A549 (cell line): ENCODE measurements around the gene ARHGAP30. TPM values are rescaled to one million over a fixed set of nuclear protein-coding genes. Genes with fewer than 3 reads are reported as not detected.
A peak's percentile ranks its signal among the peaks of the same experiment; 100 is the strongest.

Source experiments
- ATAC-seq, 2 experiments: fragments of 200-7000 bp in 1 of 2; fragments of >200 bp in 1 of 2; cut with Nextera tagmentation in 1 of 2; cut with Tn5 transposase in 1 of 2; 3 replicates each; pipeline versions ENCODE4 v1.8.0 to v1.9.1; 2018 to 2020; ENCODE audit warnings: mild to moderate bottlenecking in 1 of 2, moderate library complexity in 1 of 2
- CTCF ChIA-PET: fragments of 300-600 bp; sonication (Branson Sonifier 250); formaldehyde crosslinking; extraction: SDS; loops from one replicate; lab custom pipeline; 2021; ENCODE audit warnings: antibody characterized with exemption, inconsistent platforms; lab: Yijun Ruan, JAX
- POLR2A ChIA-PET: fragments of 350-600 bp; formaldehyde crosslinking; extraction: SDS; loops from one replicate; lab custom pipeline; 2021; ENCODE audit warnings: antibody characterized with exemption, inconsistent platforms; lab: Yijun Ruan, JAX
- DNase-seq, 2 experiments: peaks; one replicate each; pipeline versions ENCODE4 v3.0.0 to v3.0.0-alpha.2; 2011 to 2016; ENCODE audit warnings: low read depth in 1 of 2, low spot score in 1 of 2
- FAIRE-seq: peaks from 2 replicates; lab custom pipeline; 2011; peaks lifted over from hg19 to GRCh38; lab: Jason Lieb, UNC
- H3K27ac ChIP-seq, 2 experiments: fragments of >200 bp; sonication (Bioruptor Twin); formaldehyde crosslinking; 3 replicates each; pipeline ENCODE4 v1.5.1; 2016 to 2017
- H3K4me1 ChIP-seq: fragments of >200 bp; sonication (Bioruptor Twin); formaldehyde crosslinking; 3 replicates; pipeline ENCODE4 v1.6.1; 2016
- H3K4me2 ChIP-seq: fragments of >200 bp; sonication (Bioruptor Twin); formaldehyde crosslinking; 3 replicates; pipeline ENCODE4 v1.6.1; 2016
- H3K4me3 ChIP-seq: fragments of >200 bp; sonication (Bioruptor Twin); formaldehyde crosslinking; 3 replicates; pipeline ENCODE4 v1.5.1; 2016
- H3K9me3 ChIP-seq: fragments of >200 bp; sonication (Bioruptor Twin); formaldehyde crosslinking; 3 replicates; pipeline ENCODE4 v1.6.1; 2016
- HOXB13 ChIP-seq: fragments of 250-450 bp; sonication (Bioruptor Pico); IDR thresholded peaks from 2 replicates; pipeline ENCODE4 v1.5.0; 2020; ENCODE audit warnings: low read depth, mild to moderate bottlenecking, moderate library complexity
- RAD21 ChIP-seq, 2 experiments: fragments of >200 bp in 1 of 2; sonication (Bioruptor Twin) in 1 of 2; formaldehyde crosslinking in 1 of 2; IDR thresholded peaks in 1 of 2; conservative IDR thresholded peaks in 1 of 2; 2 replicates in 1 of 2; 3 replicates in 1 of 2; pipeline ENCODE4 v1.6.1; 2012 to 2018; ENCODE audit warnings: inconsistent platforms in 1 of 2
- SMC3 ChIP-seq: fragments of >200 bp; sonication (Bioruptor Twin); formaldehyde crosslinking; IDR thresholded peaks from 3 replicates; pipeline ENCODE4 v1.6.1; 2018; ENCODE audit warnings: inconsistent platforms
- WGBS: methylation state at CpG from one replicate; pipeline ENCODE4 v1.1.6; 2017; ENCODE audit errors: missing lambda C conversion rate; 5-methylcytosine and 5-hydroxymethylcytosine counted together
- polyA plus RNA-seq, 4 experiments: library from polyadenylated mRNA; depleted of rRNA in 3 of 4; stranded (reverse); fragments of >200 nt; fragmentation: RNase III in 1 of 4; extraction: RNeasy Plus Mini Kit Qiagen cat#74134 plus additional on column Dnase treatment in 1 of 4; gene quantifications; 2 replicates in 3 of 4; 3 replicates in 1 of 4; pipeline ENCODE4 v1.2.3, GENCODE V29; 2011 to 2017
- small RNA-seq, 6 experiments: library from RNA; depleted of rRNA; stranded (forward); fragments of <200 nt; gene quantifications; one replicate each; pipeline ENCODE3, GENCODE V24; 2012
- TF ChIP-seq, protein P1 (sequence below): fragments of >200 bp; sonication (Bioruptor Twin); formaldehyde crosslinking; IDR thresholded peaks from 3 replicates; pipeline ENCODE4 v1.5.1; 2016

Gene ARHGAP30
- polyA plus RNA-seq, 2 of the 4 experiments (the other 2 are of a cell fraction), result 0.06 to 0.13 TPM

DNA sequence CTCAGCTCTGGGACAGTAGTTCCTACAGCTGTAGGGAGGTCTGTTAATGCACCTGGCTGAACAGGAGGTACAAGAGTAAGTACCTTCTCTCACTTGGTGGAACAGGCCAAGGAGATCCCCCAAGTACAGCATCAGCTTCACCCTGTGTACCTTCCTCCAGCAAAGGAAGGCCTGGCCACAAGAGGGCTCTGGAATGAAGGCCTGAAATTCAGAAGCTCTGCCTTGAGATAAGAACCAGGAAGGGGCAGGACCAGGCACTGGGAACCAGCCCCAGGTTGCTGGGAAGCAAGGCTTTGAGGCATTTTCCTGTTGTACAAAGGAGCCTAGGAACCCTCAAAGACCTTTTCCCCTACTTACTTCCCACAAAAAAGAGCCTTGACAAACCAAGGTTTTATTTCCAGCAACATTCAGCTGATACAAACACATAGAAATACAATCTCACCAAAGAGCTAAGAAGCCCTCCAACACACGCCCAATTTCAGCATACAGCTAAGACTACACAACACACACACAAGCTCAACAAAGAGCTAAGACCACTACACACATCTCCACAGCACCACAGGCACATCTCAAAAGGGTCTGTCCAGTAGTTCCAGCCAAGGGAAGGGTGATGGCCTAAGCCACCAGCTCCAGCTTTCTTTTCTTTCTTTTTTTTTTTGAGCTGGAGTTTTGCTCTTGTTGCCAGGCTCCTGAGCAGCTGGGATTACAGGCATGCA is 72.2 kb downstream of the ARHGAP30 start:
- Histone ChIP-seq H3K4me1 (peaks cover 28% of the 10 kb centered on the region), H3K4me3 (no peak overlapping the region), H3K27ac (peak overlapping the region; percentile 28 to 77; a peak in 4 of 6 replicates), H3K9me3 (no peaks in the 10 kb centered on the region), H3K4me2 (no peak overlapping the region)
- FAIRE-seq (no peak), DNase-seq (peak; percentile 80 to 86), ATAC-seq (peak; percentile 88 to 92)
- peak; percentile 67 to 69 for TF ChIP-seq RAD21 (conservative IDR thresholded peaks at IDR 0.05 in 1 of 2, IDR thresholded peaks at IDR 0.05 in 1 of 2)
- TF ChIP-seq, protein P1, sequence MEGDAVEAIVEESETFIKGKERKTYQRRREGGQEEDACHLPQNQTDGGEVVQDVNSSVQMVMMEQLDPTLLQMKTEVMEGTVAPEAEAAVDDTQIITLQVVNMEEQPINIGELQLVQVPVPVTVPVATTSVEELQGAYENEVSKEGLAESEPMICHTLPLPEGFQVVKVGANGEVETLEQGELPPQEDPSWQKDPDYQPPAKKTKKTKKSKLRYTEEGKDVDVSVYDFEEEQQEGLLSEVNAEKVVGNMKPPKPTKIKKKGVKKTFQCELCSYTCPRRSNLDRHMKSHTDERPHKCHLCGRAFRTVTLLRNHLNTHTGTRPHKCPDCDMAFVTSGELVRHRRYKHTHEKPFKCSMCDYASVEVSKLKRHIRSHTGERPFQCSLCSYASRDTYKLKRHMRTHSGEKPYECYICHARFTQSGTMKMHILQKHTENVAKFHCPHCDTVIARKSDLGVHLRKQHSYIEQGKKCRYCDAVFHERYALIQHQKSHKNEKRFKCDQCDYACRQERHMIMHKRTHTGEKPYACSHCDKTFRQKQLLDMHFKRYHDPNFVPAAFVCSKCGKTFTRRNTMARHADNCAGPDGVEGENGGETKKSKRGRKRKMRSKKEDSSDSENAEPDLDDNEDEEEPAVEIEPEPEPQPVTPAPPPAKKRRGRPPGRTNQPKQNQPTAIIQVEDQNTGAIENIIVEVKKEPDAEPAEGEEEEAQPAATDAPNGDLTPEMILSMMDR, result peak; percentile 59
- TF ChIP-seq HOXB13, result no peak
- peak; percentile 78 for TF ChIP-seq SMC3
- ChIA-PET CTCF (interaction anchor here (0.6 to 11.1 kb wide), 30 partner anchors 8 to 195 kb away, joined by 3 to 176 read pairs (median 4); partner anchors contain the start of genes F11R, KLHDC9, TSTD1 and USF1), POLR2A (interaction anchor here (0.5 to 2.7 kb wide), 6 partner anchors 16 to 135 kb away, joined by 4 to 16 read pairs (median 8); partner anchors contain the start of genes DEDD, F11R and USF1)
- WGBS, result 94% methylated on average over 1 of the region's 1 CpG

Small RNA genes within 50 kb of the gene (small RNA-seq; reads per million reads assigned to genes)
- gene AL591806.2, result 0 reads per million in 6 experiments

Other genes starting within 250 kb of the ARHGAP30 start
- gene CD244, start 207.0 kb downstream of the ARHGAP30 start, polyA plus RNA-seq (2011; rRNA removed), result 0.03 and 0.08 TPM in 2 replicates
- not detected in 3 replicates for gene CD244, start 207.0 kb downstream of the ARHGAP30 start, polyA plus RNA-seq (2017; fragmentation: RNase III; extraction: RNeasy Plus Mini Kit Qiagen cat#74134 plus additional on column Dnase treatment)
- not detected in 2 replicates for gene ITLN1, start 184.7 kb downstream of the ARHGAP30 start, polyA plus RNA-seq (2011; rRNA removed)
- not detected in 3 replicates for gene ITLN1, start 184.7 kb downstream of the ARHGAP30 start, polyA plus RNA-seq (2017; fragmentation: RNase III; extraction: RNeasy Plus Mini Kit Qiagen cat#74134 plus additional on column Dnase treatment)
- 0.13 and 0.30 TPM in 2 replicates for gene ITLN2, start 115.1 kb downstream of the ARHGAP30 start, polyA plus RNA-seq (2011; rRNA removed)
- 0.22 TPM in 1 of 3 replicates, not detected in the others for gene ITLN2, start 115.1 kb downstream of the ARHGAP30 start, polyA plus RNA-seq (2017; fragmentation: RNase III; extraction: RNeasy Plus Mini Kit Qiagen cat#74134 plus additional on column Dnase treatment)
- gene F11R, start 48.7 kb downstream of the ARHGAP30 start, polyA plus RNA-seq (2011; rRNA removed), result 62.0 and 71.0 TPM in 2 replicates
- gene F11R, start 48.7 kb downstream of the ARHGAP30 start, polyA plus RNA-seq (2017; fragmentation: RNase III; extraction: RNeasy Plus Mini Kit Qiagen cat#74134 plus additional on column Dnase treatment), result 28.3 to 30.3 TPM (median 29.7 TPM) in 3 replicates
- gene TSTD1, start 30.9 kb downstream of the ARHGAP30 start, polyA plus RNA-seq (2011; rRNA removed), result not detected in 2 replicates
- 0.17 to 0.21 TPM (median 0.20 TPM) in 3 replicates for gene TSTD1, start 30.9 kb downstream of the ARHGAP30 start, polyA plus RNA-seq (2017; fragmentation: RNase III; extraction: RNeasy Plus Mini Kit Qiagen cat#74134 plus additional on column Dnase treatment)
- gene USF1, start 23.9 kb downstream of the ARHGAP30 start, polyA plus RNA-seq (2011; rRNA removed), result 35.5 and 43.5 TPM in 2 replicates
- gene USF1, start 23.9 kb downstream of the ARHGAP30 start, polyA plus RNA-seq (2017; fragmentation: RNase III; extraction: RNeasy Plus Mini Kit Qiagen cat#74134 plus additional on column Dnase treatment), result 49.2 to 60.5 TPM (median 57.4 TPM) in 3 replicates
- 3.1 and 4.3 TPM in 2 replicates for gene NECTIN4, start 19.7 kb upstream of the ARHGAP30 start, polyA plus RNA-seq (2011; rRNA removed)
- gene NECTIN4, start 19.7 kb upstream of the ARHGAP30 start, polyA plus RNA-seq (2017; fragmentation: RNase III; extraction: RNeasy Plus Mini Kit Qiagen cat#74134 plus additional on column Dnase treatment), result 1.3 to 1.8 TPM (median 1.5 TPM) in 3 replicates
- 3.6 and 4.6 TPM in 2 replicates for gene KLHDC9, start 28.5 kb upstream of the ARHGAP30 start, polyA plus RNA-seq (2011; rRNA removed)
- gene KLHDC9, start 28.5 kb upstream of the ARHGAP30 start, polyA plus RNA-seq (2017; fragmentation: RNase III; extraction: RNeasy Plus Mini Kit Qiagen cat#74134 plus additional on column Dnase treatment), result 0.93 to 2.0 TPM (median 1.2 TPM) in 3 replicates
- 106 and 187 TPM in 2 replicates for gene PFDN2, start 48.1 kb upstream of the ARHGAP30 start, polyA plus RNA-seq (2011; rRNA removed)
- 179 to 203 TPM (median 187 TPM) in 3 replicates for gene PFDN2, start 48.1 kb upstream of the ARHGAP30 start, polyA plus RNA-seq (2017; fragmentation: RNase III; extraction: RNeasy Plus Mini Kit Qiagen cat#74134 plus additional on column Dnase treatment)
- 29.9 and 38.6 TPM in 2 replicates for gene NIT1, start 48.2 kb upstream of the ARHGAP30 start, polyA plus RNA-seq (2011; rRNA removed)
- 44.5 to 49.4 TPM (median 45.8 TPM) in 3 replicates for gene NIT1, start 48.2 kb upstream of the ARHGAP30 start, polyA plus RNA-seq (2017; fragmentation: RNase III; extraction: RNeasy Plus Mini Kit Qiagen cat#74134 plus additional on column Dnase treatment)
- 35.9 and 38.4 TPM in 2 replicates for gene DEDD, start 62.8 kb upstream of the ARHGAP30 start, polyA plus RNA-seq (2011; rRNA removed)
- 20.5 to 25.9 TPM (median 25.3 TPM) in 3 replicates for gene DEDD, start 62.8 kb upstream of the ARHGAP30 start, polyA plus RNA-seq (2017; fragmentation: RNase III; extraction: RNeasy Plus Mini Kit Qiagen cat#74134 plus additional on column Dnase treatment)
- 110 and 115 TPM in 2 replicates for gene UFC1, start 84.1 kb upstream of the ARHGAP30 start, polyA plus RNA-seq (2011; rRNA removed)
- gene UFC1, start 84.1 kb upstream of the ARHGAP30 start, polyA plus RNA-seq (2017; fragmentation: RNase III; extraction: RNeasy Plus Mini Kit Qiagen cat#74134 plus additional on column Dnase treatment), result 149 to 153 TPM (median 150 TPM) in 3 replicates
- 22.6 and 26.3 TPM in 2 replicates for gene USP21, start 89.6 kb upstream of the ARHGAP30 start, polyA plus RNA-seq (2011; rRNA removed)
- gene USP21, start 89.6 kb upstream of the ARHGAP30 start, polyA plus RNA-seq (2017; fragmentation: RNase III; extraction: RNeasy Plus Mini Kit Qiagen cat#74134 plus additional on column Dnase treatment), result 21.8 to 23.8 TPM (median 23.6 TPM) in 3 replicates
- gene PPOX, start 96.5 kb upstream of the ARHGAP30 start, polyA plus RNA-seq (2011; rRNA removed), result 13.8 and 16.4 TPM in 2 replicates
- 13.5 to 16.1 TPM (median 14.1 TPM) in 3 replicates for gene PPOX, start 96.5 kb upstream of the ARHGAP30 start, polyA plus RNA-seq (2017; fragmentation: RNase III; extraction: RNeasy Plus Mini Kit Qiagen cat#74134 plus additional on column Dnase treatment)
- 25.3 and 31.4 TPM in 2 replicates for gene B4GALT3, start 107.6 kb upstream of the ARHGAP30 start, polyA plus RNA-seq (2011; rRNA removed)
- 23.3 to 26.7 TPM (median 25.5 TPM) in 3 replicates for gene B4GALT3, start 107.6 kb upstream of the ARHGAP30 start, polyA plus RNA-seq (2017; fragmentation: RNase III; extraction: RNeasy Plus Mini Kit Qiagen cat#74134 plus additional on column Dnase treatment)
- not detected in 2 replicates for gene ADAMTS4, start 129.2 kb upstream of the ARHGAP30 start, polyA plus RNA-seq (2011; rRNA removed)
- 0.01 TPM in 1 of 3 replicates, not detected in the others for gene ADAMTS4, start 129.2 kb upstream of the ARHGAP30 start, polyA plus RNA-seq (2017; fragmentation: RNase III; extraction: RNeasy Plus Mini Kit Qiagen cat#74134 plus additional on column Dnase treatment)
- gene NDUFS2, start 132.5 kb upstream of the ARHGAP30 start, polyA plus RNA-seq (2011; rRNA removed), result 125 and 144 TPM in 2 replicates
- 142 to 145 TPM (median 142 TPM) in 3 replicates for gene NDUFS2, start 132.5 kb upstream of the ARHGAP30 start, polyA plus RNA-seq (2017; fragmentation: RNase III; extraction: RNeasy Plus Mini Kit Qiagen cat#74134 plus additional on column Dnase treatment)
- gene FCER1G, start 145.4 kb upstream of the ARHGAP30 start, polyA plus RNA-seq (2011; rRNA removed), result 0.40 and 0.83 TPM in 2 replicates
- gene FCER1G, start 145.4 kb upstream of the ARHGAP30 start, polyA plus RNA-seq (2017; fragmentation: RNase III; extraction: RNeasy Plus Mini Kit Qiagen cat#74134 plus additional on column Dnase treatment), result 0.25 TPM in 1 of 3 replicates, not detected in the others
- gene APOA2, start 153.7 kb upstream of the ARHGAP30 start, polyA plus RNA-seq (2011; rRNA removed), result not detected in 2 replicates
- not detected in 3 replicates for gene APOA2, start 153.7 kb upstream of the ARHGAP30 start, polyA plus RNA-seq (2017; fragmentation: RNase III; extraction: RNeasy Plus Mini Kit Qiagen cat#74134 plus additional on column Dnase treatment)
- 6.3 and 7.0 TPM in 2 replicates for gene TOMM40L, start 156.2 kb upstream of the ARHGAP30 start, polyA plus RNA-seq (2011; rRNA removed)
- 9.1 to 11.0 TPM (median 10.2 TPM) in 3 replicates for gene TOMM40L, start 156.2 kb upstream of the ARHGAP30 start, polyA plus RNA-seq (2017; fragmentation: RNase III; extraction: RNeasy Plus Mini Kit Qiagen cat#74134 plus additional on column Dnase treatment)
- not detected in 2 replicates for gene NR1I3, start 168.3 kb upstream of the ARHGAP30 start, polyA plus RNA-seq (2011; rRNA removed)
- not detected in 3 replicates for gene NR1I3, start 168.3 kb upstream of the ARHGAP30 start, polyA plus RNA-seq (2017; fragmentation: RNase III; extraction: RNeasy Plus Mini Kit Qiagen cat#74134 plus additional on column Dnase treatment)
- not detected in 2 replicates for gene PCP4L1, start 188.9 kb upstream of the ARHGAP30 start, polyA plus RNA-seq (2011; rRNA removed)
- gene PCP4L1, start 188.9 kb upstream of the ARHGAP30 start, polyA plus RNA-seq (2017; fragmentation: RNase III; extraction: RNeasy Plus Mini Kit Qiagen cat#74134 plus additional on column Dnase treatment), result not detected in 3 replicates
- gene MPZ, start 240.1 kb upstream of the ARHGAP30 start, polyA plus RNA-seq (2011; rRNA removed), result 0.57 and 0.83 TPM in 2 replicates
- gene MPZ, start 240.1 kb upstream of the ARHGAP30 start, polyA plus RNA-seq (2017; fragmentation: RNase III; extraction: RNeasy Plus Mini Kit Qiagen cat#74134 plus additional on column Dnase treatment), result 0.17 to 0.45 TPM (median 0.25 TPM) in 3 replicates
- 296 and 353 TPM in 2 replicates for gene SDHC, start 244.5 kb upstream of the ARHGAP30 start, polyA plus RNA-seq (2011; rRNA removed)
- gene SDHC, start 244.5 kb upstream of the ARHGAP30 start, polyA plus RNA-seq (2017; fragmentation: RNase III; extraction: RNeasy Plus Mini Kit Qiagen cat#74134 plus additional on column Dnase treatment), result 302 to 325 TPM (median 323 TPM) in 3 replicates